Smooth muscle cell (in vitro differentiated cells): Measurements from ENCODE around the gene PHF2. TPM values are rescaled to one million over a fixed set of nuclear protein-coding genes. Genes with fewer than 3 reads are reported as not detected.

ENCODE experiments used
- DNase-seq: peaks from one replicate; lab custom pipeline; 2025; ENCODE audit not compliant: unreplicated experiment; lab: John Stamatoyannopoulos, UW
- H2AFZ ChIP-seq: fragments of 200-600 bp; sonication (generic); 2 replicates; pipeline ENCODE4 v1.6.0; 2016; ENCODE audit warnings: antibody characterized with exemption, low read depth, mild to moderate bottlenecking
- H3F3A ChIP-seq: fragments of 200-600 bp; sonication (generic); 2 replicates; pipeline ENCODE4 v1.6.0; 2017; ENCODE audit warnings: antibody characterized with exemption, low read depth
- H3K27ac ChIP-seq: fragments of 200-600 bp; sonication (generic); 2 replicates; pipeline ENCODE4 v1.5.1; 2016; ENCODE audit warnings: low read depth, mild to moderate bottlenecking
- H3K27me3 ChIP-seq: fragments of 200-600 bp; sonication (generic); 2 replicates; pipeline ENCODE4 v1.6.1; 2016; ENCODE audit warnings: low read depth, mild to moderate bottlenecking
- H3K36me3 ChIP-seq: fragments of 200-600 bp; sonication (generic); 2 replicates; pipeline ENCODE4 v1.5.1; 2016; ENCODE audit warnings: low read depth
- H3K4me1 ChIP-seq: fragments of 200-600 bp; sonication (generic); 2 replicates; pipeline ENCODE4 v1.5.1; 2016; ENCODE audit warnings: low read depth
- H3K4me2 ChIP-seq: fragments of 200-600 bp; sonication (generic); 2 replicates; pipeline ENCODE4 v1.6.0; 2016; ENCODE audit warnings: mild to moderate bottlenecking
- H3K4me3 ChIP-seq: fragments of 200-600 bp; sonication (generic); 2 replicates; pipeline ENCODE4 v1.5.1; 2016; ENCODE audit warnings: mild to moderate bottlenecking
- H3K79me2 ChIP-seq: fragments of 200-600 bp; sonication (generic); 2 replicates; pipeline ENCODE4 v1.6.0; 2016; ENCODE audit warnings: low read depth, mild to moderate bottlenecking
- H3K9ac ChIP-seq: fragments of 200-600 bp; sonication (generic); 2 replicates; pipeline ENCODE4 v1.6.0; 2016; ENCODE audit warnings: low read depth
- H3K9me3 ChIP-seq: fragments of 200-600 bp; sonication (generic); replicated peaks from 2 replicates; pipeline ENCODE4 v1.5.1; 2016; ENCODE audit warnings: low read depth
- H4K20me1 ChIP-seq: fragments of 200-600 bp; sonication (generic); 2 replicates; pipeline ENCODE4 v1.6.0; 2016; ENCODE audit warnings: low read depth
- CTCF ChIP-seq: fragments of 200-600 bp; sonication (generic); IDR thresholded peaks from 2 replicates; pipeline ENCODE4 v1.5.1; 2017; ENCODE audit warnings: borderline replicate concordance, mild to moderate bottlenecking, antibody characterized with exemption; ENCODE audit not compliant: insufficient read depth, poor library complexity, severe bottlenecking
- WGBS: methylation state at CpG from one replicate; pipeline ENCODE4 v1.1.7; 2016; ENCODE audit warnings: low lambda C conversion rate; 5-methylcytosine and 5-hydroxymethylcytosine counted together
- polyA plus RNA-seq: library from polyadenylated mRNA; unstranded; fragments of >200 nt; fragmentation: Nextera tagmentation; extraction: Ambion mirVana; gene quantifications from 2 replicates; pipeline ENCODE4 v1.2.1, GENCODE V29; 2016
- total RNA-seq: library from RNA; depleted of rRNA; stranded (reverse); fragments of >200 nt; gene quantifications from 2 replicates; pipeline ENCODE4 v1.2.3, GENCODE V29; 2014

Gene PHF2
- 18.0 and 18.3 TPM in 2 replicates for total RNA-seq
- 11.1 and 13.0 TPM in 2 replicates for polyA plus RNA-seq

DNA sequence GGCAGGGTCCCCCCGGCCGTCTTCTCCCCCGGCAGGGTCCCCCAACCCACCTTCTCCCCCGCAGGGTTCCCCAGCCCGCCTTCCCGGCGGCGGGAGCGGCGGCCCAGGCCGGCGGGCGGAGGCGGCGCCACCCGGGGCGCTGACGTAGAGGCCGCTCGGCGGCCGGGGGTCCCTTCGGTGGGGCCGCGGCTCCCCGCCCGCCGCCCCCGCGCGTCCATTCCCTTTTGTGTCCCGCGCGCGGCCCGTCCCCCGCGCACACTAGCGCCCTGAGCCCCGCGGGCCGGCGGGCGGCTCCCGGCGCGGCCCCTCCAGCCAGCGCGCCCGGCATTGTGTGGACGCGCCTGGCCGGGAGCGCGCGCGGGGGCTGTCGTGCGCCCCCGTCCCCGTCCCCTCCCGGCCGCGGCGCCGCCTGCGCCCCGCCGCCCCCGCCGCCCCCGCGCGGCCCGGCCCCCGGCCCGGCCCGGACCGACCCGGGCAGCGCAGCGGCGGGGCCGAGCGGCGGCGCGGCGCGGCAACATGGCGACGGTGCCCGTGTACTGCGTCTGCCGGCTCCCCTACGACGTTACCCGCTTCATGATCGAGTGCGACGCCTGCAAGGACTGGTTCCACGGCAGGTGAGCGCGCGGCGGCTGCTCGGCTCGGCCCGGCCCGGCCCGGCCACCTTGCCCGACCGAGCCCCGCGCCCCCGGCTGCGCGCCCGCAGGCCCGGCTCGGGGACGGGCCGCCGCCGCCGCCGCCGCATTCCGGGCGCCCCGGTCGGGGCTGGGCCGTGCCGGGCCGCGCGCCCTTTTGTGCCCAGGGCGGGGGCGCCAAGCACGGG, at the start of gene PHF2:
Gene PHF2, plus strand, starts transcription at position 327 of the 820 bp plus-strand sequence. Its CDS starts 190 bp downstream, at position 517.
- Histone ChIP-seq H3K9ac (peak within 1 kb of the TSS; percentile 95), H3K36me3 (no peaks in the 10 kb centered on the region), H3K4me2 (peak within 1 kb of the TSS; percentile 99), H3K27ac (peak within 1 kb of the TSS; percentile 70), H2AFZ (peak within 1 kb of the TSS; percentile 72), H3F3A (no peaks in the 10 kb centered on the region), H3K4me1 (peaks cover 20% of the 10 kb centered on the region), H4K20me1 (peaks cover 41% of the 10 kb centered on the region), H3K4me3 (peak within 1 kb of the TSS; percentile 95), H3K27me3 (no peaks in the 10 kb centered on the region), H3K79me2 (peaks cover 58% of the 10 kb centered on the region), H3K9me3 (no peaks in the 10 kb centered on the region)
- no peak for TF ChIP-seq CTCF
- DNase-seq, result no peak
- WGBS, result 0% methylated on average over 4 of the region's 140 CpGs

- TF ChIP-seq CTCF, result no peak
- no peaks in the 10 kb centered on the region for H3K4me1 ChIP-seq
- no peak overlapping the region for H3K4me3 ChIP-seq
- no peaks in the 10 kb centered on the region for H3F3A ChIP-seq
- no peak overlapping the region for H2AFZ ChIP-seq
- no peak for DNase-seq
- peaks cover 30% of the 10 kb centered on the region for H4K20me1 ChIP-seq
- peaks cover 26% of the 10 kb centered on the region for H3K36me3 ChIP-seq
- H3K9ac ChIP-seq, result no peak overlapping the region
- 94% methylated on average over 3 of the region's 3 CpGs for WGBS
- no peaks in the 10 kb centered on the region for H3K27me3 ChIP-seq
- H3K4me2 ChIP-seq, result no peak overlapping the region
- H3K79me2 ChIP-seq, result no peaks in the 10 kb centered on the region
- no peak overlapping the region for H3K27ac ChIP-seq
- no peaks in the 10 kb centered on the region for H3K9me3 ChIP-seq
Observed at GRCh38 chr9:93531374-93531773, 45.0 kb upstream of the PHF2 start.

GRCh38 chr9:93532141-93532540, 44.2 kb upstream of the PHF2 start:
- Histone ChIP-seq H3K4me1 (no peaks in the 10 kb centered on the region), H3K4me2 (no peak overlapping the region), H3K4me3 (no peak overlapping the region), H3F3A (no peaks in the 10 kb centered on the region), H3K27ac (no peak overlapping the region), H3K27me3 (no peaks in the 10 kb centered on the region), H3K9me3 (no peaks in the 10 kb centered on the region), H4K20me1 (peaks cover 27% of the 10 kb centered on the region), H3K36me3 (peaks cover 26% of the 10 kb centered on the region), H3K9ac (no peak overlapping the region), H2AFZ (no peak overlapping the region), H3K79me2 (no peaks in the 10 kb centered on the region)
- no peak for TF ChIP-seq CTCF
- WGBS, result 95% methylated on average over 8 of the region's 8 CpGs
- DNase-seq, result no peak
